DND-41 (cell line): Measurements from ENCODE around the gene HRH4.

Source experiments
- ATAC-seq: fragments of 200-7000 bp; cut with Tn5 transposase; 3 replicates; pipeline ENCODE4 v1.9.1; 2021; ENCODE audit warnings: low read depth; ENCODE audit not compliant: insufficient read depth
- DNase-seq: peaks from one replicate; pipeline ENCODE4 v3.0.0-alpha.2; 2020
- H2AFZ ChIP-seq: 2 replicates; pipeline ENCODE4 v1.6.0; 2012; ENCODE audit warnings: low read depth, low read length
- H3K27ac ChIP-seq: 2 replicates; pipeline ENCODE4 v1.5.1; 2012; ENCODE audit warnings: low read length, inconsistent platforms
- H3K27me3 ChIP-seq: fragments of 200-600 bp; sonication (generic); 2 replicates; pipeline ENCODE4 v1.6.0; 2012; ENCODE audit warnings: low read length, mild to moderate bottlenecking, inconsistent platforms; ENCODE audit not compliant: insufficient read depth, poor library complexity
- H3K36me3 ChIP-seq: 2 replicates; pipeline ENCODE4 v1.5.1; 2012; ENCODE audit warnings: low read length, inconsistent platforms; ENCODE audit not compliant: insufficient read depth
- H3K4me1 ChIP-seq: 2 replicates; pipeline ENCODE4 v1.5.1; 2012; ENCODE audit warnings: mild to moderate bottlenecking, low read length; ENCODE audit not compliant: insufficient read depth
- H3K4me2 ChIP-seq: 2 replicates; pipeline ENCODE4 v1.6.0; 2012; ENCODE audit warnings: mild to moderate bottlenecking, moderate library complexity, low read length, inconsistent platforms; ENCODE audit not compliant: insufficient read depth
- H3K4me3 ChIP-seq, 2 experiments: fragments of 200-600 bp in 1 of 2; shearing (Covaris generic) in 1 of 2; 2 replicates each; pipeline ENCODE4 v1.5.1; 2012 to 2016; ENCODE audit warnings: inconsistent platforms in 2 of 2, low read length in 2 of 2, mild to moderate bottlenecking in 2 of 2, low read depth in 1 of 2, moderate library complexity in 1 of 2
- H3K79me2 ChIP-seq: 2 replicates; pipeline ENCODE4 v1.6.0; 2012; ENCODE audit warnings: low read length, inconsistent platforms; ENCODE audit not compliant: insufficient read depth
- H3K9ac ChIP-seq: 2 replicates; pipeline ENCODE4 v1.6.0; 2012; ENCODE audit warnings: low read depth, mild to moderate bottlenecking, inconsistent platforms, low read length, moderate library complexity
- H3K9me3 ChIP-seq: 2 replicates; pipeline ENCODE4 v1.5.1; 2012; ENCODE audit warnings: low read length, moderate library complexity, mild to moderate bottlenecking, inconsistent platforms; ENCODE audit not compliant: insufficient read depth, severe bottlenecking
- H4K20me1 ChIP-seq: 2 replicates; pipeline ENCODE4 v1.6.0; 2012; ENCODE audit warnings: low read length; ENCODE audit not compliant: insufficient read depth
- CTCF ChIP-seq: IDR thresholded peaks from 2 replicates; pipeline ENCODE4 v1.5.1; 2012; ENCODE audit warnings: borderline replicate concordance, low read length, moderate library complexity, mild to moderate bottlenecking; ENCODE audit not compliant: poor library complexity, severe bottlenecking; ENCODE audit errors: extremely low read depth
- EZH2 ChIP-seq: IDR thresholded peaks from 3 replicates; pipeline ENCODE4 v1.6.1; 2012; ENCODE audit warnings: borderline replicate concordance, low read depth, mild to moderate bottlenecking, moderate library complexity, low read length, inconsistent platforms; ENCODE audit not compliant: severe bottlenecking

The HRH4 gene

GRCh38 chr18:24460388-24460787 is at the start of gene HRH4:
Gene HRH4, plus strand, starts transcription at chr18:24460637. Its CDS starts 92 bp downstream, at chr18:24460729.
- Histone ChIP-seq H3K79me2 (no peaks in the 10 kb centered on the region), H3K4me2 (no peak within 1 kb of the TSS), H3K4me1 (no peaks in the 10 kb centered on the region), H3K9me3 (no peaks in the 10 kb centered on the region), H3K4me3 (no peak within 1 kb of the TSS), H4K20me1 (no peaks in the 10 kb centered on the region), H3K27me3 (no peaks in the 10 kb centered on the region), H3K9ac (no peak within 1 kb of the TSS), H2AFZ (no peak within 1 kb of the TSS), H3K36me3 (no peaks in the 10 kb centered on the region), H3K27ac (no peak within 1 kb of the TSS)
- DNase-seq, result no peak
- ATAC-seq, result no peak
- TF ChIP-seq CTCF (no peak), EZH2 (no peak)

GRCh38 chr18:24413148-24413547 is 47.3 kb upstream of the HRH4 start:
- no peak for DNase-seq
- Histone ChIP-seq H3K4me1 (no peaks in the 10 kb centered on the region), H3K4me3 (no peak overlapping the region), H3K79me2 (no peaks in the 10 kb centered on the region), H3K27me3 (peaks cover 10% of the 10 kb centered on the region), H3K27ac (no peak overlapping the region), H3K9me3 (no peaks in the 10 kb centered on the region), H3K36me3 (no peaks in the 10 kb centered on the region), H3K4me2 (no peak overlapping the region), H3K9ac (no peak overlapping the region), H4K20me1 (no peaks in the 10 kb centered on the region), H2AFZ (no peak overlapping the region)
- ATAC-seq, result no peak
- TF ChIP-seq CTCF (no peak), EZH2 (no peak)

GRCh38 chr18:24414349-24415003 is 46.0 kb upstream of the HRH4 start:
- Histone ChIP-seq H2AFZ (no peak overlapping the region), H3K9me3 (no peaks in the 10 kb centered on the region), H3K4me3 (no peak overlapping the region), H3K4me1 (no peaks in the 10 kb centered on the region), H3K4me2 (no peak overlapping the region), H3K79me2 (no peaks in the 10 kb centered on the region), H4K20me1 (no peaks in the 10 kb centered on the region), H3K27me3 (peaks cover 5% of the 10 kb centered on the region), H3K9ac (no peak overlapping the region), H3K27ac (no peak overlapping the region), H3K36me3 (no peaks in the 10 kb centered on the region)
- no peak for ATAC-seq
- TF ChIP-seq CTCF (no peak), EZH2 (no peak)
- DNase-seq, result no peak
